OCI-LY1 (cell line): Measurements from ENCODE around the gene TRUB2.

ENCODE experiments used
- EZH2 ChIP-seq: fragments of 200-600 bp; sonication (generic), shearing (Covaris generic); IDR thresholded peaks from 2 replicates; pipeline ENCODE4 v1.8.0; 2017; ENCODE audit warnings: borderline replicate concordance, mixed run types, mild to moderate bottlenecking, antibody characterized with exemption, low read length, moderate library complexity, mixed read lengths
- TF ChIP-seq, protein P1 (sequence below): fragments of 200-600 bp; sonication (generic), shearing (Covaris generic); IDR thresholded peaks from 2 replicates; pipeline ENCODE4 v1.5.1; 2017; ENCODE audit warnings: mild to moderate bottlenecking, antibody characterized with exemption, low read length, moderate library complexity, mixed read lengths

- TF ChIP-seq, protein P1, sequence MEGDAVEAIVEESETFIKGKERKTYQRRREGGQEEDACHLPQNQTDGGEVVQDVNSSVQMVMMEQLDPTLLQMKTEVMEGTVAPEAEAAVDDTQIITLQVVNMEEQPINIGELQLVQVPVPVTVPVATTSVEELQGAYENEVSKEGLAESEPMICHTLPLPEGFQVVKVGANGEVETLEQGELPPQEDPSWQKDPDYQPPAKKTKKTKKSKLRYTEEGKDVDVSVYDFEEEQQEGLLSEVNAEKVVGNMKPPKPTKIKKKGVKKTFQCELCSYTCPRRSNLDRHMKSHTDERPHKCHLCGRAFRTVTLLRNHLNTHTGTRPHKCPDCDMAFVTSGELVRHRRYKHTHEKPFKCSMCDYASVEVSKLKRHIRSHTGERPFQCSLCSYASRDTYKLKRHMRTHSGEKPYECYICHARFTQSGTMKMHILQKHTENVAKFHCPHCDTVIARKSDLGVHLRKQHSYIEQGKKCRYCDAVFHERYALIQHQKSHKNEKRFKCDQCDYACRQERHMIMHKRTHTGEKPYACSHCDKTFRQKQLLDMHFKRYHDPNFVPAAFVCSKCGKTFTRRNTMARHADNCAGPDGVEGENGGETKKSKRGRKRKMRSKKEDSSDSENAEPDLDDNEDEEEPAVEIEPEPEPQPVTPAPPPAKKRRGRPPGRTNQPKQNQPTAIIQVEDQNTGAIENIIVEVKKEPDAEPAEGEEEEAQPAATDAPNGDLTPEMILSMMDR, result no peak
- no peak for TF ChIP-seq EZH2
Observed at GRCh38 chr9:128339761-128340690, 17.8 kb upstream of the TRUB2 start, which contains the start of gene SLC27A4.
